ENCODE data around the gene CASP8.

DNA sequence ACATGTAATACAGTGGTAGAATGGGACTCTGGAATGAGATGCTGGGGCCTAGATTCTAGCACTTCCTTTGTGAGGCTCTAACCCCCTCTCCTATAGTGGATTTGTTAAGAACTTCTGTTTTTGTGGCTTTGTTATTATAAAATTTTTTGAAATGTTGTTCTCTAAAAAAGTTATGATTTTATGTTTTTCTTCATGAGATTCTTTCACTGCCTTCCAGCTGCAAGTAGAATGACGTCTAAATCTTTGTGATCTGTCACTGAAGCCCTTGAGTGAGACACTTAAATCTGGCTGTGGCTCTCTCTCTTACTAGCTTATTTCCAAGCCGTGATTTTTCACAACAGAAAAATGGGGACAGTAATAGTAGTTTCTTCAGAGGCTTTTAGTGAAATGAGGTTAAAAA, 1.6 kb downstream of the CASP8 start:
- no peak for TF ChIP-seq EP300 (IDR thresholded peaks at IDR 0.05)
- TF ChIP-seq, protein P1, sequence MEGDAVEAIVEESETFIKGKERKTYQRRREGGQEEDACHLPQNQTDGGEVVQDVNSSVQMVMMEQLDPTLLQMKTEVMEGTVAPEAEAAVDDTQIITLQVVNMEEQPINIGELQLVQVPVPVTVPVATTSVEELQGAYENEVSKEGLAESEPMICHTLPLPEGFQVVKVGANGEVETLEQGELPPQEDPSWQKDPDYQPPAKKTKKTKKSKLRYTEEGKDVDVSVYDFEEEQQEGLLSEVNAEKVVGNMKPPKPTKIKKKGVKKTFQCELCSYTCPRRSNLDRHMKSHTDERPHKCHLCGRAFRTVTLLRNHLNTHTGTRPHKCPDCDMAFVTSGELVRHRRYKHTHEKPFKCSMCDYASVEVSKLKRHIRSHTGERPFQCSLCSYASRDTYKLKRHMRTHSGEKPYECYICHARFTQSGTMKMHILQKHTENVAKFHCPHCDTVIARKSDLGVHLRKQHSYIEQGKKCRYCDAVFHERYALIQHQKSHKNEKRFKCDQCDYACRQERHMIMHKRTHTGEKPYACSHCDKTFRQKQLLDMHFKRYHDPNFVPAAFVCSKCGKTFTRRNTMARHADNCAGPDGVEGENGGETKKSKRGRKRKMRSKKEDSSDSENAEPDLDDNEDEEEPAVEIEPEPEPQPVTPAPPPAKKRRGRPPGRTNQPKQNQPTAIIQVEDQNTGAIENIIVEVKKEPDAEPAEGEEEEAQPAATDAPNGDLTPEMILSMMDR (IDR thresholded peaks at IDR 0.05) = no peak
- TF ChIP-seq POLR2A (IDR thresholded peaks at IDR 0.05) = no peak
